Measurements from ENCODE around the gene SIDT2.

DNA sequence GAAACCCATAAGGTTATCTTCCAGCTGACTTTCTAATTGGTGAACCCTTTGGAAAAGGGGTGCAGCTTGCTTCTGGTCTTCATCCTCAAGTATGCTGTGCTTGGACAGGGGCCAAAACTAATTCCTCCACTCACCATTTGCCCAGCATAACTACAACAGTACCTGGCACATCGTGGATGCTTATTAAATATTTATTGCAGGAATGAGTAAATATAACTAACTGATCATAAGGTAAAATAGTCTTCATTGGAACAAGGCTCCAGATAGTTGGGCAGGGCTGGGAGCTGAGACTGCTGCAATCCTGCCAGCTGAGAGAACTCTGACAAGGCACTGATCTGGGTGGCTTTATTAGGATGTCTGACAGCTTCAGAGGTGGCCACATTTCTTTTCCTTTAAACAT is 2.4 kb upstream of the SIDT2 start:
- TF ChIP-seq, protein P1, sequence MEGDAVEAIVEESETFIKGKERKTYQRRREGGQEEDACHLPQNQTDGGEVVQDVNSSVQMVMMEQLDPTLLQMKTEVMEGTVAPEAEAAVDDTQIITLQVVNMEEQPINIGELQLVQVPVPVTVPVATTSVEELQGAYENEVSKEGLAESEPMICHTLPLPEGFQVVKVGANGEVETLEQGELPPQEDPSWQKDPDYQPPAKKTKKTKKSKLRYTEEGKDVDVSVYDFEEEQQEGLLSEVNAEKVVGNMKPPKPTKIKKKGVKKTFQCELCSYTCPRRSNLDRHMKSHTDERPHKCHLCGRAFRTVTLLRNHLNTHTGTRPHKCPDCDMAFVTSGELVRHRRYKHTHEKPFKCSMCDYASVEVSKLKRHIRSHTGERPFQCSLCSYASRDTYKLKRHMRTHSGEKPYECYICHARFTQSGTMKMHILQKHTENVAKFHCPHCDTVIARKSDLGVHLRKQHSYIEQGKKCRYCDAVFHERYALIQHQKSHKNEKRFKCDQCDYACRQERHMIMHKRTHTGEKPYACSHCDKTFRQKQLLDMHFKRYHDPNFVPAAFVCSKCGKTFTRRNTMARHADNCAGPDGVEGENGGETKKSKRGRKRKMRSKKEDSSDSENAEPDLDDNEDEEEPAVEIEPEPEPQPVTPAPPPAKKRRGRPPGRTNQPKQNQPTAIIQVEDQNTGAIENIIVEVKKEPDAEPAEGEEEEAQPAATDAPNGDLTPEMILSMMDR (IDR thresholded peaks at IDR 0.05): no peak
- no peak for TF ChIP-seq POLR2A (IDR thresholded peaks at IDR 0.05)
- TF ChIP-seq EP300 (IDR thresholded peaks at IDR 0.05): no peak

Measured in tibial nerve (tissue), 4 donors.